Stimulated activated CD4-positive, alpha-beta T cell treated with anti-CD3 and anti-CD28 coated beads, TNF-alpha, amount 100 ng/mL, for 1 hour (primary cell): ENCODE results near the gene TMEM53.
A peak's percentile ranks its signal among the peaks of the same experiment; 100 is the strongest.
"Not testable (repeated sequence)": the region's sequence is repeated elsewhere in the genome, so short reads cannot be mapped to it uniquely, and the experiment has no call there.

Source experiments
- DNase-seq, 3 donors: peaks; one replicate each; pipeline ENCODE4 v3.0.0-alpha.2; 2020; ENCODE audit warnings: low read depth in 3 of 3, low spot score in 1 of 3

The TMEM53 gene

DNA sequence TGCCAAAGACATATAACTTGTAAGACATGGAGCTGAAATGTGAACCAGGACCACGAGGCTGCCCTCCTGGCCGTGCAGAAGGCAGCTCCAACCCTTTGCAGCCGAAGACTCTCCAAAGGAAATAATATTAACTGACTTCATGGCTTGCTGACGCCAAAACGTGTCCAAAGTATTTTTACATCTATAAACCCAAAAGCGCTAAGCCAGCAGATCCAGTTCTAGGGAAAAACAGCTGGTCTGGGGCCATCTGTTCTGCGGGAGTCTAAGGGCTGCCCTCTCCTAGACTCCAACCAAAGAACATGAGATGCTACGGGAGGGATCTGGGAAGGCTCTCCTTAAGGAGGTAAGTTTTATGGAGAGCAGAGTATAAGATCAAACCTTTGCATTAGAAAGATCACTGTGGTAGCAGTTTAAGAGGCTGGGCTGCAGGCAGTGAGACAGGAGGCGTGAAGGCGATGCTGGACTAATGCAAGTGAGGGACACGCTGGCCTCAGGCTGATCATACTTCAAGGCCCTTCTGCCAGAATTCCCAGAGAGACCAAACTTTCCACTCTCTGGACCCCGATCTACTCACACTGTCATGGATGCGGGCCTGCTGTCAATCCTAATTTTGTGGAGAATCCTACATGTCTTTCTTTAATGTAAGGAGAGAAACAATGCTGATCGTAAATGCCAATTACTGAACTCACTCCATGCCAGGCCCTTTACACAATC is 1.2 kb downstream of the TMEM53 start:
- no peak for DNase-seq

DNA sequence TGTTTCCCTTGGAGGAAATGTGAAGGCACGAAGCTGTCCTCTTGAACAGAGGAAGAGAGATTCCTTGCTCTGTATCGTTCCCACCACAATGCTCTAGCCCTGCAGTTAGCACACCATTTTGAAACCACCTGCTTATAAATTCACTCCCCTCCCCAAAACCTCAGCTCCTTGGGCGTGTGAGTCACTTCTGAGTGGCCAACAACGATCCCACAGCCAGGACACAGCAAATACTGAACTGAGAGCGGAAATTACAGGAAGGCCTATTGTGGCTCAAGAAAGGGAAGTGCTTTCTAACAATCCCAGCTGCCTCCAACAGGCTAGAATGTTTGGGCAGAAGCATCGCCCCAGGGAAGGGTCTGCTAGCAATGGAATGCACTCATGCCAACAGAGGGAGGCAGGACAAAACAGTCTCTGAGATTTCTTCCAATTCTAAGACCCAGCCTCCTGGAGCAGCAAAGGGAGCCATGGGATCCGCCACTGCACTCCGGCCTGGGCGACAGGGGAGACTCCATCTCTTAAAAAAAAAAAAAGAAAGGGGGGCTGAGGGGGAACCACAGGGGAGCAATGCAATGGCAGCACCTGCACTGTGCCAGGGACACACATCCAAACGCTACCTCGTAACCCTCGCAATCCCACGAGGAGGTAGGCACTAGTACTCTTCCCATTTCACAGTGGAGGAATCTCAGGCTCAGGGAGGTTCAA is 1.9 kb downstream of the TMEM53 start:
- DNase-seq: no peak

- no peak for DNase-seq
Measured at GRCh38 chr1:44670751-44671640, 3.3 kb downstream of the TMEM53 start.

DNA sequence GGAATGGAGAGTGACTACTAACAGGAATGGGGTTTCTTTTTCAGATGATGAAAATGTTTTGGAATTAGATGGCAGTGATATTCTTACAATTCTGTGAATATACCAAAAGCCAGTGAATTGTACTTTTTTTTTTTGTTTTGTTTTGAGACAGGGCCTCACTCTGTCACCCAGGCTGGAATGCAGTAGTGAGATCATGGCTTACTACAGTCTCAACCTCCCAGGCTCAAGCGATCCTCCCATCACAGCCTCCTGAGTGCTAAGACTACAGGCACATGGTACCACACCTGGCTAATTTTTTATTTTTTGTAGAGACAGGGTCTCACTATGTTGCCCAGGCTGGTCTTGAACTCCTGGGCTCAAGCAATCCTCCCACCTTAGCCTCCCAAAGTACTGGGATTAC is 7.6 kb downstream of the TMEM53 start:
- not testable (repeated sequence) for DNase-seq

DNA sequence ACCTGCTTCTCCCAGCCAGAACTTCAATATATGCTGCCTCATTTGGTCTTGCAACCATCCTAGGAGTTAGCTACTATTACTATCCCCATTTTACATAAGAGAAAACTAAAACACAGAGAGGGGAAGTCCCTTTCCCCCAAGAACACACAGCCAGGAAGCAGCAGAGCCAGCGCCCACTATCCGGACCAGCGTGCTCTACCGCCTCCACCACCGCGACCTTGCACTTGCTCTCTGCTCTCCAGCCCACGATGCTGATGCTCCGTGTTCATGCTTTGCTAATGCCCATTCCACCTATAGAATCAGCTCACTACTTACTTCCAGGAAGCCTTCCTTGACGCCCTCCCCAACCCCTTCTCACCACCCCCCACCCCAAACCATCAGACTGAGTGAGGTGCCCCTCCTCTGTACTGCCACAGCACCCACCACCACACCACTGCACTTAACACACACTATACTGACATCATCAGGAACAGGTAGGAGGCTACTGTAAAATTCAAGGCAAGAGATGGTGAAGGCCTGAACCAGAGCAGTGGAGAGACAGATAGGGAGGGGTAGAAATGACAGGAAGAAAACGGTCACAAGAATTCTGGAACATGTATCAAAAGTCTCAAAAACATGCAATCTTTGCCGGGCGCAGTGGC is 9.4 kb downstream of the TMEM53 start:
- peak in 1 of 3 donors; percentile 26 for DNase-seq

- no peak for DNase-seq
Measured at GRCh38 chr1:44663417-44663816, 10.9 kb downstream of the TMEM53 start.

- no peak for DNase-seq
Measured at GRCh38 chr1:44662683-44663030, 11.6 kb downstream of the TMEM53 start.

DNA sequence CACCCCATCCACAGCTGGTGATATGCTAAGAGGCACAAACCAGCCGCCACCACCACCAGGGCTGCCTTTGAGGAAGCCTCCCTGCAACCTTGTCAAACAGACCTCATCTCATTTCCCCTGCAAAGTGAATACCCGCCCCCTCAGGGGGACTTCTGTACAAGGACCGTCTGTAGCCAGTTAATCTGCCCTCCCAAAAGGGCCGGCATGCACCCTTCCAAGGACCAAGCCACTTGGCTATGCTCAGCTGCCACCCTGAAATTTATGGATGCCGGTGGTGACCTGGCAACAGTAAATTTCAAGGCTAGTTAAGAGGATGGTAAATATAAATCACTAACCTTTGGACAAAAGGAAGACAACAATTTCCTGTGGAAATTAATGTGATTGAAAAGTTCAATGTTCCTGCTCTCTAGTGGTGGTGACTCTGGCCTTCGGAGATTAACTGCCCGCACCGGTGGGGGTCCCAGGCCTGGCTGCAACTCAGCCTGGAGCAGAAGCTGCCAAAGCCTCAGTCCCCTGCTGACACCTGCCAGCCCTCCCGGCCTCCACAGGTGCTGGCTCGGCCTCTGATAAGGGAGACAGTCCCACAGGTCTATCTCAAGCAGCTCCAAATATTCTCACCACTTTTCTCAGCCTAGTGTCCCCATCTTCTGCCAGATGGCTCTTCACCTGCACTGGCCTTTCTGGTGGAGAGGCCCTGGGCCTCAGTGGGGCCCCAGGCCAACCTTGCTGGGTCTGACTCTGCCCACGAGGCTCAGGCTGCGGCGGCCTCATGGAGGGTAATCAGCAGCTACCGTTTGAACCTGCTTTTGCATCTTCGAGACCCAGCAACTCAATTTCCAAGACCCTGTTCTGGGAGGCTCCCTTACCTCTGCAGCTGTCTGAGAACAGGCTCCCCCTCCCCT is 12.2 kb downstream of the TMEM53 start:
- DNase-seq: no peak

DNA sequence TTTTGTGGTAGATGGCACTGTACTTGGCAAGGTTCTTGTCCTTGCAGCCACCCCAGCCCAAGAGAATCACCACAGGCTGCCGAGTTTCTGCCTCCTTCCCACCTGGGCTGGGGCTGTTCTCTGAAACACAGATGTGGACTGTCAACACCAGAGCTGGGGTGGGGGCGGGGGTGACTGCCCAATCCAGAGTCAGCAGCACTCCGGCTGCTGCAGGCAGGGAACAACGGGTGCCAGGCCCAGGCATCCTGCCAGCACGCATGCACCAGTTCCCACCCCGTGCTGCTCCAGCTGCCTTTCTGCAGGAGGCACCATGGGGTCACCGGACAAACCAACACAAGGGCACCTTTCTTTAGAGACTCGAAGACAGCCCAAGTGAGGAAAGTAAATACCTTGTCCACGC is 14.1 kb downstream of the TMEM53 start:
- no peak for DNase-seq

DNA sequence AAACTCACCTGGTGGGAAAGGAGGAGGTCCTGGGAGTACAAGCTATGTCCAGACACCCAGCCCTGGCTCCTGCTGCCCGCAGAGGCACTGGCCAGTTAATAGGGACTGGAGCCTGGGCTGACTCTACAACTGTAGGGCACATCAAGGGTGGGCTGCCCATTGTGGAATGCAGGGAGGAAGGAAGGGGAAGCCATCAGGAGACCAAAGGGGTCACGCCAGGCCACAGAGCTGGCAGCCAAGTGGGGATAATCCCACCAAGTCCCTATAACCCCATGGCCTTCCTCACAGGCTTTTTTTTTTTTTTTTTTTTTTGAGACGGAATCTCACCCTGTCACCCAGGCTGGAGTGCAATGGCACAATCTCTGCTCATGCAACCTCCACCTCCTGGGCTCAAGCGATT is 14.7 kb downstream of the TMEM53 start:
- no peak for DNase-seq

GRCh38 chr1:44655609-44656008 is 18.7 kb downstream of the TMEM53 start:
- DNase-seq: no peak

- DNase-seq: no peak
Measured at GRCh38 chr1:44654621-44655187, 19.6 kb downstream of the TMEM53 start.

DNA sequence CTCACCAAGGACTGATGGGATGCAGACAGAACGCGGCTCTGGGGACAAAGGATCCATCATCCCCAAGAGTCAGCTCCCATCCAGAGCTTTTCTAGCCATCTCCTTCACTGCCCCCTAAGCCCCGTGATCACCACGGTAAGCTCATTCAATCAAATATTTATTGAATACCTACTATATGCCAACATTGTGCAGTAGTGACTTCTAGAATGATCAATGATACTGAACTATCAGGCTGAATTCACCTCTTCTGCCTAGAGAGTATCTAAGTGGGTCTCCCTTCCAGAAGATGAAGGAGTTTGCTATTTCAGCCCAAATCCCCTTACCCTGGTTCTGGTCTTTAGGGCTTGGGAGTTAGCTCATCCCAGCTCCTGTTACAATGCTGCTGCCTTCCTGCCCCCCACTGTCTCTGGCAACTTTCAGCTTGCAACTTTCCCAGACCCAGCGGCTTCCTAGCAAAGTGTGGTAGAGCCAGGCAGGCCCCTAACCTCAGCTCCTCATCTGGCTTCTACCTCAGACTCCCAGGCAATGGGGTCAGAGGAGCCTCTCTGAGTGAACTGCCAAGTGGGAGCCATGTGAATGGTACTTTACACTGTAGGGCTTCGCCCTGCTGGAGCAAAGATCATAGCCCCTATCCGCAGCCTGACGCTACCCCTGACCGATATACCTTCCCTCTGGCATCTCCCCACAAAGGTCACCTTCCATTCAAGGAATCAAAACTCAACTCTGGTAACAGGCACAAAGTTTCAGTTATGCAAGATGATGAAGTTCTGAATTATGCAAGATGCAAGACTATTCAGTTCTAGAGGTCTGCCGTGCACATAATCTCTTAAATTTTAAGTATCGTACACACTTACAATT is 20.9 kb downstream of the TMEM53 start:
- DNase-seq: no peak

GRCh38 chr1:44652445-44653106 is 21.7 kb downstream of the TMEM53 start:
- peak; percentile 31 to 66 (median 56) for DNase-seq

- no peak for DNase-seq
Measured at GRCh38 chr1:44651069-44651468, 23.2 kb downstream of the TMEM53 start.

DNA sequence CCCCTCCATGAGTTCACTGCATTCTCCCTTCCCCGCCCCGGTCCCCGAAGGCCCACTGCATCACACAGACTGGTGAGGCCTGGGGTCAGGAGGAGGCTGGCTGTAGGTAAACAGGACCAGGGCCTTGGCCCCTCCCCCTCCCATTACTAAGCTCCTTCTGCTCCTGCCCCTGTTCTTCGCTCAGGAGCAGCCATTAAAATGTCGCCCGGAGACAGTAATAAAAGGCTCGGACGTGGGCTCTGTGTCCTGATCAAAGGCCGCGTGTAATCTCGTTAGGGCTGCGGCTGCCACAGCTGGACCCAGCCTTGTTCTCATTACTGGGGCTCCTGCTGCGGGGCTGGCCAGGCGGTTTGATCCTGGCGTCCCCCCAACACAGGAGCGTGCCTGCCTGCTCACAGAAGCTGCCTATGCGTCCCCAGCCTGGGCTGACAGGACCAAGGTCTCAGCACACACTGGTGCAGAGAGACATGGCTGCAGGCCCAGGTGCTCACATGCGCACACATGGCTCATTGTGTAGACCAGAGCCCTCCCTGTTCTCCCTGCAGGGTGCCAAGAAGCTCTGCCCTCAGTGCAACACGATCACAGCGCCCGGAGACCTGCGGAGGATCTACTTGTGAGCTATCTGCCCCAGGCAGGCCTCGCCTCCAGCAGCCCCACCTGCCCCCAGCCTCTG is 24.0 kb downstream of the TMEM53 start:
- DNase-seq: no peak

GRCh38 chr1:44649788-44650158 is 24.5 kb downstream of the TMEM53 start:
- DNase-seq: no peak
